Hepatocyte (in vitro differentiated cells): ENCODE data around the gene ZAP70.

Experiments used
- EZH2 ChIP-seq: fragments of 200-600 bp; sonication (generic); IDR thresholded peaks from 2 replicates; pipeline ENCODE4 v1.6.1; 2016; ENCODE audit warnings: antibody characterized with exemption, mild to moderate bottlenecking, borderline replicate concordance
- TF ChIP-seq, protein P1 (sequence below): fragments of 200-600 bp; sonication (generic); IDR thresholded peaks from 2 replicates; pipeline ENCODE4 v1.5.1; 2016; ENCODE audit warnings: antibody characterized with exemption, mild to moderate bottlenecking; ENCODE audit not compliant: poor library complexity

DNA sequence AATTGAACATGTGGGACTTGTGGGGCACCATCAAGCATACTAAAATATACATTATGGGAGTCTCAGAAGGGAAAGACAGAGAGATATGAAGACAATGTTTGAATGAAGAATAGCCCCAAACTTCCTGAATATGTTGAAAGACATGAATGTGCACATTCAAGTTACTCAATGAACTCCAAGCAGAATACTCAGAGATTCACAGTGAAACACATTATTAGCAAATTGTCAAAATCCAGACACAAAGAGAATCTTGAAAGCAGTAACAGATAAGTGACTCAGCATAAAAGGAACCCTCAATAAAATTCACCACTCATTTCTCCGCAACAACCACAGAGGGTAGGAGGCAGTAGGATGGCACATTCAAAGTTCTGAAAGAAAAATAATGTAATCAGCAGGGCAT is 35.1 kb upstream of the ZAP70 start:
- TF ChIP-seq, protein P1, sequence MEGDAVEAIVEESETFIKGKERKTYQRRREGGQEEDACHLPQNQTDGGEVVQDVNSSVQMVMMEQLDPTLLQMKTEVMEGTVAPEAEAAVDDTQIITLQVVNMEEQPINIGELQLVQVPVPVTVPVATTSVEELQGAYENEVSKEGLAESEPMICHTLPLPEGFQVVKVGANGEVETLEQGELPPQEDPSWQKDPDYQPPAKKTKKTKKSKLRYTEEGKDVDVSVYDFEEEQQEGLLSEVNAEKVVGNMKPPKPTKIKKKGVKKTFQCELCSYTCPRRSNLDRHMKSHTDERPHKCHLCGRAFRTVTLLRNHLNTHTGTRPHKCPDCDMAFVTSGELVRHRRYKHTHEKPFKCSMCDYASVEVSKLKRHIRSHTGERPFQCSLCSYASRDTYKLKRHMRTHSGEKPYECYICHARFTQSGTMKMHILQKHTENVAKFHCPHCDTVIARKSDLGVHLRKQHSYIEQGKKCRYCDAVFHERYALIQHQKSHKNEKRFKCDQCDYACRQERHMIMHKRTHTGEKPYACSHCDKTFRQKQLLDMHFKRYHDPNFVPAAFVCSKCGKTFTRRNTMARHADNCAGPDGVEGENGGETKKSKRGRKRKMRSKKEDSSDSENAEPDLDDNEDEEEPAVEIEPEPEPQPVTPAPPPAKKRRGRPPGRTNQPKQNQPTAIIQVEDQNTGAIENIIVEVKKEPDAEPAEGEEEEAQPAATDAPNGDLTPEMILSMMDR, result no peak
- TF ChIP-seq EZH2, result no peak
